Spinal cord (tissue), 10 donors: ENCODE measurements around the gene PCSK2. TPM values are rescaled to one million over a fixed set of nuclear protein-coding genes. Genes with fewer than 3 reads are reported as not detected.

ENCODE experiments used
- DNase-seq, 6 donors: peaks; one replicate each; pipeline versions ENCODE4 v3.0.0 to v3.0.0-alpha.2; 2013 to 2015; ENCODE audit warnings: low spot score in 6 of 6, low read depth in 4 of 6
- H3K27ac ChIP-seq: one replicate; pipeline ENCODE4 v1.5.1; 2013; ENCODE audit warnings: low read depth, low read length, control low read depth
- H3K27me3 ChIP-seq: one replicate; pipeline ENCODE4 v1.6.1; 2013; ENCODE audit warnings: low read length; ENCODE audit not compliant: control insufficient read depth, insufficient read depth
- H3K36me3 ChIP-seq: one replicate; pipeline ENCODE4 v1.6.1; 2013; ENCODE audit warnings: low read length; ENCODE audit not compliant: control insufficient read depth, insufficient read depth
- H3K4me1 ChIP-seq: one replicate; pipeline ENCODE4 v1.6.1; 2013; ENCODE audit warnings: low read length; ENCODE audit not compliant: control insufficient read depth, insufficient read depth
- H3K4me3 ChIP-seq: one replicate; pipeline ENCODE4 v1.5.1; 2013; ENCODE audit warnings: low read depth, low read length, control low read depth
- H3K9me3 ChIP-seq: one replicate; pipeline ENCODE4 v1.6.1; 2013; ENCODE audit warnings: low read length; ENCODE audit not compliant: control insufficient read depth, insufficient read depth
- WGBS: methylation state at CpG from one replicate; pipeline ENCODE4 v1.1.5; 2013; ENCODE audit warnings: missing lambda C conversion rate; ENCODE audit not compliant: insufficient coverage; 5-methylcytosine and 5-hydroxymethylcytosine counted together
- polyA plus RNA-seq, 2 donors: library from polyadenylated mRNA; unstranded; fragments of 120-200 nt; gene quantifications; one replicate each; pipeline ENCODE4 v1.2.1, GENCODE V29; 2013; ENCODE audit not compliant: insufficient read length in 2 of 2
- total RNA-seq, 2 donors: library from RNA; depleted of rRNA in 1 of 2; stranded (reverse); fragments of 120-200 nt in 1 of 2; fragments of >200 nt in 1 of 2; gene quantifications; one replicate each; pipeline versions ENCODE4 v1.2.3 to v1.2.4, GENCODE V29; 2013 to 2014
- donor health status: healthy.

Gene PCSK2
- total and polyA plus RNA-seq, 4 donors, result 6.6 to 28.0 (median 23.6) TPM

DNA sequence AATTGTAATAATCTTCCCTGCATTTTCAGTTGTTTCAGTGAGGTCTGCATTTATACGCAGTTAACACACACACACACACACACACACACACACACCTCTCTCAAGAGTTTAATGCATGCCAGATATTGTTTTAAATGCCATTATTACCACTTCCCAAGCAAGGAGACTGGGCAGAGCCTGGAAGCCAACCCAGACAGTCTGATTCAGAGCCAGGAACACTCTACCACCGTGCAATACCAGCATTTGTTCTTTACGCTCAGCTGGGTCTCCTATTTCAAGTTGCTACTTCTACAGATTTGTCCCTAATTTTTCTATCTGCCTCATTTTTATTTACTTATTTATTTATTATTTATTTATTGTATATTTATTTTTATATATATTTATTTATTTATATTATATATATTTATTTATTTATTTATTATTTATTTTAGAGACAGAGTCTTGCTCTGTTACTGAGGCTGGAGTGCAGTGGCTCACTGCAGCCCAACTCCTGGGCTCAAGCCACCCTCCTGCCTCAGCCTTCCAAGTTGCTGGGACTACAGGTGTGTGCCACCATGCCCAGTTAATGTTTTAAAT is 68.4 kb downstream of the PCSK2 start:
- Histone ChIP-seq H3K4me3 (no peak overlapping the region), H3K36me3 (no peaks in the 10 kb centered on the region), H3K4me1 (no peaks in the 10 kb centered on the region), H3K27ac (no peak overlapping the region), H3K9me3 (no peaks in the 10 kb centered on the region), H3K27me3 (no peaks in the 10 kb centered on the region)
- WGBS, result 42% methylated on average over 2 of the region's 3 CpGs
- peak in 1 of 6 donors; percentile 23 for DNase-seq

GRCh38 chr20:17295991-17296390 is 69.2 kb downstream of the PCSK2 start:
- no peaks in the 10 kb centered on the region for H3K4me1 ChIP-seq
- no peak overlapping the region for H3K4me3 ChIP-seq
- no peaks in the 10 kb centered on the region for H3K9me3 ChIP-seq
- H3K27ac ChIP-seq, result no peak overlapping the region
- DNase-seq, result no peak
- no peaks in the 10 kb centered on the region for H3K36me3 ChIP-seq
- no peaks in the 10 kb centered on the region for H3K27me3 ChIP-seq
- 73% methylated on average over 2 of the region's 4 CpGs for WGBS

DNA sequence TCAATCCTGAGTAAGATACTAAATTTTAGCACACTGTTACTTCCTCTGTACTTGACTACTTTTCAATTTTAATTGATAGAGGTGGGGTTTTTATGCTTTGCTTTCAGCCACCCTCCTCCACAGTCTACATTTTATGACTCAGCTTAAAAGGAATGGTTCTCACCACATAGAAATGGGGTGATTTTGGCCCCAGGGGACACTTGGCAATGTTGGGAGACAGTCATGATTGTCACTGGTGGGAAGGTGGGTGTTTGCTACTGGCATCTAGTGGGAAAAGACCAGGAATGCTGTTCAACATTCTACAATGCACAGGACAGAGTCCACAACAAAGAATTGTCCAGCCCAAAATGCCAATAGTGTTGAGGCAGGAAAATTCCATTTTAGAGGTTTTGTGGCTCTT is 71.3 kb downstream of the PCSK2 start:
- Histone ChIP-seq H3K27ac (no peak overlapping the region), H3K27me3 (no peaks in the 10 kb centered on the region), H3K9me3 (no peaks in the 10 kb centered on the region), H3K4me3 (no peak overlapping the region), H3K4me1 (no peaks in the 10 kb centered on the region), H3K36me3 (no peaks in the 10 kb centered on the region)
- DNase-seq, result no peak

DNA sequence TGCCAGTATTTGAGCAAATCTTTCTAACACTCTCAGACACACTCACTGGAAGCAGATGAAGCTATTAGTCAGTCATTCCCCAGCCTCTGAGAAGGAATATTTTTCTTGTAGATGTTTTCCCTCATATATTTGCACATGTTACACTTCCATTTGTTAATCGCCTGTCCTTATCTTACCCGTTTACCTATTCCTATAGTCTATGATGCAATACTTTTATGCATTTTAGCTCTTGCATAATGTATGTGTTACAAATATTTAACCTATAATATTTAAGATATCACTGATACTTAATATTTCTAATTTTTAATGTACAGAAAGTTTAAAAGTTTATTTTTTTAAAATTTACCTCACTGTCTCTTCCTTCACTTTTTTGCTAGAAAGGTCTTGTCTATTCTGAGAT is 71.9 kb downstream of the PCSK2 start:
- Histone ChIP-seq H3K27ac (no peak overlapping the region), H3K36me3 (no peaks in the 10 kb centered on the region), H3K4me3 (no peak overlapping the region), H3K9me3 (no peaks in the 10 kb centered on the region), H3K27me3 (no peaks in the 10 kb centered on the region), H3K4me1 (no peaks in the 10 kb centered on the region)
- no peak for DNase-seq
- WGBS, result no CpG with 5 or more reads among the region's 2 CpGs

DNA sequence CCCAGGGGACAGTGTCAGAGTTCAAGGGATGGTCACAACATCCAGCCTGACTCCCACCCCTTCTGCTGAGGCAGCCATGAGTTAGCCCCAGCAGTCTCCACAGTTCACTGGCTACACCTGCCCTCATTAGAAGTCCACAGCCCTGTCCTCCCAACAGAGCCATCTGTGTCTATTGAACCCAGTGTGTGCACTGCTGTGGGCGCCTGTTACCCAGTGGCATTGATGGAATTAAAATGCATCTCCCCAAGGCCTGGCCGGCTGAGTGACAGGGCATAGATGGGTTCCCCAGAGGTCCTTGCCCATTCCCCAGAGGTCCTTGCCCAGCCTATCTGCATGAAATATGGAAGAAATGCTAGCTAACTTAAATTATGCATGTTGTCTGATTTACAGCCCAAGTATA is 73.3 kb downstream of the PCSK2 start:
- H3K27ac ChIP-seq, result no peak overlapping the region
- WGBS, result 68% methylated on average over 2 of the region's 2 CpGs
- no peak overlapping the region for H3K4me3 ChIP-seq
- no peaks in the 10 kb centered on the region for H3K9me3 ChIP-seq
- no peak for DNase-seq
- no peaks in the 10 kb centered on the region for H3K4me1 ChIP-seq
- H3K36me3 ChIP-seq, result no peaks in the 10 kb centered on the region
- no peaks in the 10 kb centered on the region for H3K27me3 ChIP-seq

DNA sequence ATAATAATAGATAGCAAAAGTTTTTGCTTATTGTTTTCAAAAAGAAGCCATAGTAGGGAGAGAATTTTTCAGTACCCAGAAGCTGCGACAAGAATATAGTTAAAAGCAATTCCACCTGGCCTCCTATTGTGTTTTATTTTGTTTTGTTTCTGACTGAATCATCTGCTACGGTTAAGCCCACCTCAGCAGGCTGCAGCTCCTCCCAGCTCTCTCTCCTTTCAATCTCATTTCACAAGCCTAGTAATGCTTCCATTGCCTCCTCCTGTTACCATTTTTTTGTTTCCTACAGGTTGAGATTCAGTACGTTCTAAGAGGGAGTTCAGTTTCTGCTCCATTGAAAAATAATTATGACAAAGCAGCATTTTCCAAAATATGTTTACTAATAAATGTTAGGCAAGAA is 77.9 kb downstream of the PCSK2 start:
- H3K27ac ChIP-seq, result no peak overlapping the region
- no peaks in the 10 kb centered on the region for H3K9me3 ChIP-seq
- no peak overlapping the region for H3K4me3 ChIP-seq
- no CpG with 5 or more reads among the region's 3 CpGs for WGBS
- H3K4me1 ChIP-seq, result no peaks in the 10 kb centered on the region
- no peaks in the 10 kb centered on the region for H3K36me3 ChIP-seq
- H3K27me3 ChIP-seq, result no peaks in the 10 kb centered on the region
- peak in 1 of 6 donors; percentile 65 for DNase-seq

- Histone ChIP-seq H3K4me3 (no peak overlapping the region), H3K27me3 (no peaks in the 10 kb centered on the region), H3K27ac (no peak overlapping the region), H3K36me3 (no peaks in the 10 kb centered on the region), H3K4me1 (no peaks in the 10 kb centered on the region), H3K9me3 (no peaks in the 10 kb centered on the region)
- no peak for DNase-seq
- WGBS, result 91% methylated on average over 3 of the region's 4 CpGs
Measured at GRCh38 chr20:17306427-17306826, 79.6 kb downstream of the PCSK2 start.

DNA sequence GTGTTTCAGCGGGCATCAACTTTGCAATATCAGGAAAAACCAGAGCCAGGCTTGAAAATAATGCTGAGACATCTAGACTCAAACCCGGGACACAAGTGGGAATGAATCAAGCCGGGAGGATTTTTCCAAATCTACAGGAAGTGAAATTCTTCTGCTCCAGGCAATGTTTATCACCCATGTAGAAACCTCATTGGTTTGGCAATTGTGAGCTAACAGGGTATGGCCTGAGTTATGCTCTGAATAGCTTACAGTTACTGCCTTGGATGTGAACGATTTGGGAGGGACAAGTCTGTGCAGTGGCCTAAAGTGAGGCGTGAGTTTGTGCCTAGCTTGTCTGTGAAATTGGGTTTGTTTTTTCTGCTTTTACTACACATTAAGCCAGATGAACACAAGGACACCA is 87.4 kb downstream of the PCSK2 start:
- Histone ChIP-seq H3K4me1 (peaks cover 14% of the 10 kb centered on the region), H3K4me3 (no peak overlapping the region), H3K9me3 (no peaks in the 10 kb centered on the region), H3K27me3 (peaks cover 8% of the 10 kb centered on the region), H3K27ac (no peak overlapping the region), H3K36me3 (peaks cover 3% of the 10 kb centered on the region)
- WGBS, result 58% methylated on average over 4 of the region's 5 CpGs
- peak in 1 of 6 donors; percentile 51 for DNase-seq

DNA sequence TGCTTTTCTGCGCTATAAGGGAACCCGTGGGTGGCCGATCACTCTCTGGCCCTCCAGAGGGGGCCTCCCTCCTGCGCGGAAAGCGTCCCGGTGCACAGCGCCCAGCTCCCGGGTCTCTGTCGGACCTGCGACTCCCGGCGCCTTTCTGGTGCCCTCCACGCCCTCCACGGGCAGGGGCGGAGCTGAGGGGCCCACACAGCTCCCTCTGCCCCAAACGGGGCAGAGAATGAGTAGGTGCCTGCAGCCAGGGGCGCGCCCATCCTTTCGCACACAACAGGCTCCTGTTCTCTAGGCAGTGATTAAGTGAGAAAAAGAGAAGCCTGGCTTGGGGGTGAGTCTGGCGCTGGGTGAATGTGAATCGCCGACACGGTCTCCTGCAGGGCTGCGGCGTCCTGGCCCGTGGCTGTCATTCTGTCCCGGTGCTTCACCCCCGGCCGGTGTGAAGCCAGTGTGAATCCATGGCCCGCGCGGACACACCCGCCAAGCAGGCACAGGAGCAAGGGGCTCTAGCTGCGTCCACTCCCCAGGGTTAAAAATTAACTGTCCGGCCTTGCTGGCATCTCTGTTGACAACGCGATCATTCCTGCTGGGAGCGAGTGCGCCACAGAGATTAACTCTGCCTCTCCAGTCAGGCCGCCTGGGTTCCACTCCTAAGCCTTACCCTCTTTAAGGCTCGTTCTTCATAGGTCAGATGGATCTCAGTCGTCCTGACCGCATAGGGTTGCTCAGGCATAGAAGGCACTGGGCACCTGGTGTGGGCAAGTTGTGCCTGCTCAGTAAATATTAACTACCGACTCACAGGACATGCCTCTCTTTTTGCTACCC is 88.8 kb downstream of the PCSK2 start:
- no peaks in the 10 kb centered on the region for H3K9me3 ChIP-seq
- peaks cover 14% of the 10 kb centered on the region for H3K4me1 ChIP-seq
- peak overlapping the region; percentile 29 for H3K4me3 ChIP-seq
- H3K27me3 ChIP-seq, result peaks cover 8% of the 10 kb centered on the region
- no peak overlapping the region for H3K27ac ChIP-seq
- WGBS, result 11% methylated on average over 44 of the region's 45 CpGs
- H3K36me3 ChIP-seq, result peaks cover 3% of the 10 kb centered on the region
- peak in 2 of 6 donors; percentile 18 to 40 for DNase-seq
